Uterus (tissue), 2 donors: Measurements from ENCODE around the gene PDZK1IP1.

Source experiments
- CTCF ChIP-seq, 4 experiments: fragments of 200-600 bp in 2 of 4; fragments of 450-650 bp in 2 of 4; sonication (generic) in 2 of 4; IDR thresholded peaks; one replicate each; pipeline ENCODE4 v1.5.1; 2016 to 2019; ENCODE audit warnings: antibody characterized with exemption in 4 of 4, mild to moderate bottlenecking in 2 of 4, moderate library complexity in 1 of 4
- POLR2A ChIP-seq, 2 donors: fragments of 450-650 bp; IDR thresholded peaks; one replicate each; pipeline ENCODE4 v1.6.1; 2016; ENCODE audit warnings: antibody characterized with exemption in 2 of 2, mild to moderate bottlenecking in 1 of 2, moderate library complexity in 1 of 2

- TF ChIP-seq CTCF (IDR thresholded peaks at IDR 0.05) (no peak), POLR2A (IDR thresholded peaks at IDR 0.05) (no peak)
Observed at GRCh38 chr1:47137198-47137597, 52.6 kb downstream of the PDZK1IP1 start, which contains the start of gene CYP4A22.
